Posterior vena cava (tissue), 2 donors: ENCODE data around the gene ESRRA. TPM values are rescaled to one million over a fixed set of nuclear protein-coding genes. Genes with fewer than 3 reads are reported as not detected.

ENCODE experiments used
- DNase-seq: peaks from one replicate; pipeline ENCODE4 v3.0.0-alpha.2; 2020; ENCODE audit warnings: low spot score
- intact Hi-C, 2 donors: fragments of 100-400 bp; cut with DNase I; formaldehyde crosslinking; loops; one replicate each; pipeline versions ENCODE4 v1.14.1 to v1.14.2; 2022 to 2023
- total RNA-seq, 2 donors: library from RNA; stranded (reverse); fragmentation: NEBNext Ultra II Directional; extraction: Animal tissue kit (Norgen Biotek cat#: 25700); gene quantifications; one replicate each; pipeline ENCODE4 v1.2.1, GENCODE V29; 2021
- donor health status: DM: yes; HTN: yes; CAD: no.
- donor health status: DM: yes; HTN: yes; CAD: no.

Gene ESRRA
- total RNA-seq, 2 donors from 2014 or later: 33.5 to 41.2 TPM

- DNase-seq: peak; percentile 90
- intact Hi-C loops: no loop called here
These were observed 36.3 kb upstream of the ESRRA start for GRCh38 chr11:64268893-64269539.

- intact Hi-C loops: no loop called here
- DNase-seq: peak; percentile 99
These were observed 35.6 kb upstream of the ESRRA start for GRCh38 chr11:64269540-64270220.

DNA sequence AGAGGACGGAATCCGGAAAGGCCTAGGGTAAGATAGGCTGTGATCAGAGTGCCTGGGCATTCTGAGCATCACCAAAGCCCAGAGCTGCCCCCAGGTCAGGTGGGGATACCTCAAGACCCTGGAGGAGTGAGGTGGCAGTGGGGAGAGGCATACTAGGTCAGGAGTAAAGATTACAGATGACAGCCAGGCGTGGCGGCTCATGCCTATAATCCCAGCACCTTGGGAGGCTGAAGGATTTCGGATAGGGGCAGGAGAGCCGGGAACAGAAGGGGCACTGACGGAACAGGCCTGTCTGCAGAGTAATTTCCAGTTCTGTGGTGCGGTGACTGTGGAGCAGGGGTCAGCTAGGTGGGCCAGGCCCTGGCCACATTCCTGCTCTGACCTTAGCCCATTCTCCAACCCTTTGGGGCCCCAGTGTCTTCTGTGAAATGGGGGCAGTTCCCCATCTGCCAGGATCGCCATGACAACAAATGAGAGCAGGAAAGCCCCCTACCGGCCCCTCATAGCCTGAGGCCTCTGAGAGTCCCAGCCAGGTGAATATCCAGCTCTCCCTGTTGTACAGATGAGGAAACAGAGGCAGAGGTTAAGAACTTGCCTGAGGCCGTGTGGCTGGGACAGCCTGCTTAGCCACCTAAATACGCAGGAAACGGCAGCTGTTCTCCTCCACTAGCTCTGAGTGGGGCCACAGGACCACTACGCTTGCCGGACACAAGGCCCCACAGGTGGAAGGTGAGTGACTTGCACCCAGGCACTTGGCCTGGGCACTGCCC is 30.1 kb upstream of the ESRRA start:
- no peak for DNase-seq

GRCh38 chr11:64275841-64276240 is 29.5 kb upstream of the ESRRA start:
- intact Hi-C loops: no loop called here
- no peak for DNase-seq

More for the DNA sequence above, 30.1 kb upstream of the ESRRA start:
- intact Hi-C loops: no loop called here

DNA sequence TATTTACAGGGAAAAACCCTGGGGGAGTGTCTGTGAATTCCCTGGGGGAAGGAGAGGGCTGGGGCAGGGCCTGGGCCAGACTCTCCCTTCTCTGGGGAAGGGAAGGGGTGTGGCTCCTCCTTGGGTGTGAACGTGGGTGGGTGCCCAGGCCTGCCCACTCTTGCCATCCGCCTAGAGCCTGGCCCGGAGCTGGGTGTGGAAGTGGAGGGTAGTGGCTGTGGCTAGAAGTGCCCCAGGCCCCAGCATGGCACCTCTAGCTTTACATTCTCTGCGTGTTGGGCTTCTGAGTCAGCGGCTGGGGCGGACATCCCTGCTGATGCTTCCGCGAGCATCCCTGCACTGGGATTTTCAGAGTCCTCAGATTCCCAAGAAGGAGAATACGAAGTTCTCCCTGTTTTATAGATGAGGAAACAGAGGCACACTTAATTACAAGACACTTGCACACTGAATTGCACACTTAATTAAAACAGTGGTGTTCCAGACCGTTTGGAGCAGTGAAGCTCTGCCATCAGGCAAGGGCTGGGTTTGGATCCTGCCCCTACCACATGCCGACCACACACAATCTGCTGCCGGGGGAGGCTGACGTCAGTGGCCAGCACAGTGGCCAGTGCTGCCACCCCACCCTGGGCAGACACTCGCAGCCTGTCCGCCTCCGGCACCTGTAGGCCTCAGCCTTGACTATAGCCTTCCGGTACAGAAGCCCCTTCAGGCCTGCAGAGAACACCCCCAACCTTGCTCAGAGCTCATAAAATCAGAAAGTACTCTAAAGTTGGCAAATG is 28.5 kb upstream of the ESRRA start:
- intact Hi-C loops: no loop called here
- DNase-seq: no peak

DNA sequence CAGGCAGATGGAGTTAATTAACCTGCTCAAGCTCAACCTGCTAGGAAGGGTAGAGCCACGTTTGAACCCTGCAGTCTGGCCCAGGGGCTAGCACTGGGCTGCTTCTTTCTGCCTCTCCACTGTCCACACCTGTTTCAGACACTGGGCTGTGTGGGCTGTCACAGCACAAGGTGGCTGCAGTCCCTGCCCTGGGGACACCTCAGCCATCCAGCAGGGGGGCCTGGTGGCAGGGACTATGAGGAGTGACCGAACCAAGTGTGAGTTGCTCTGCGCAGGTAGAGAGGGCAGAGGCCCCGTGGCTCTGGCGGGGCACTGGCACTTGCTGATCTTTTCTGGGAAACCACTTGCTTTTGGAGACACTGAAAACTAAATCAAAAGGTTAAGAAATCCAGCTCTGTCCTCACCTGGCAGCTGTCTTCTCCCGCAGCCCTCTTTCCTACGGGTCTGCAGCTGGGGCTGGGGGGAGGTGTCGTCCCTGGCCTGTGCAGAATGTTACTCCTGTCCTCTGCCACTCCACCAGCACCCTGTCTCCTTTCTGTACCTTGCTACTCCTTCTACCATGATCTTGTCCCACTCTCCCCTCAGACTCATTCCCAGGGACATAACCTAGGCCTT is 26.6 kb upstream of the ESRRA start:
- intact Hi-C loops: no loop called here
- peak; percentile 62 for DNase-seq

DNA sequence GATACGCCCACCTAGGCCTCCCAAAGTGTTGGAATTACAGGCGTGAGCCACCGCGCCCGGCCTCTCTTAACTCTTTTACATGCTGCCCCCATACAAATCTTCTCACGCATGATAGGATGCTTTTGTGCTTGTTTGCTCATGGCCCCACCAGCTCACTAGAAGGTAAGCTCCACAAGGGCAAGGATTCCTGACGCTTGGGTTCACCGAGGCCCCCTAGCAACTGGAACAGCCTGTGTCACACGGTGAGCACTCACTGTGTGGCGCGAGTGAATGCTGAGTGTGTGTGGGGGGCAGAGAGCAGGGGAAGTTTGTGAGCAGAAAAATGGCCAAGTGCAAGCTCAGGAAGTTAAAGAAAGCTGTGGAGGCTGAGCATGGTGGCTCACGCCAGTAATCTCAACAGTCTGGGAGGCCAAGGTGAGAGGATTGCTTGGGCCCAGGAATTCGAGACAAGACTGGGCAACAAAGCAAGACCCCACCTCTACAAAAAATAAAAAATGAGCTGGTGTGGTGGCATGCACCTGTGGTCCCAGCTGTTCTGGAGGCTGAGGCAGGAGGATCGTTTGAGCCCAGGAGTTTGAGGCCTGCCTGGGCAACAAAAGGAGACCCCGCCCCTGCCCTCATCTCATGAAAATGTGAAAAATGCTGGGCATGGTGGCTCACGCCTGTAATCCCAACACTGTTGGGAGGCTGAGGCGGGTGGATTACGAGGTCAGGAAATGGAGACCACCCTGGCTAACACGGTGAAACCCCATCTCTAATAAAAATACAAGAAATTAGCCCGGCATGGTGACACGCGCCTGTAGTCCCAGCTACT is 23.2 kb upstream of the ESRRA start:
- intact Hi-C loops: no loop called here
- peak; percentile 66 for DNase-seq

GRCh38 chr11:64283092-64283491 is 22.2 kb upstream of the ESRRA start:
- intact Hi-C loops: no loop called here
- no peak for DNase-seq

GRCh38 chr11:64284048-64284961 is 21.0 kb upstream of the ESRRA start, which contains the start of gene BAD:
Gene BAD (minus strand): TSS chr11:64284665. CDS start chr11:64284368, 297 bp downstream.
- intact Hi-C loops: no loop called here
- peak; percentile 98 for DNase-seq

DNA sequence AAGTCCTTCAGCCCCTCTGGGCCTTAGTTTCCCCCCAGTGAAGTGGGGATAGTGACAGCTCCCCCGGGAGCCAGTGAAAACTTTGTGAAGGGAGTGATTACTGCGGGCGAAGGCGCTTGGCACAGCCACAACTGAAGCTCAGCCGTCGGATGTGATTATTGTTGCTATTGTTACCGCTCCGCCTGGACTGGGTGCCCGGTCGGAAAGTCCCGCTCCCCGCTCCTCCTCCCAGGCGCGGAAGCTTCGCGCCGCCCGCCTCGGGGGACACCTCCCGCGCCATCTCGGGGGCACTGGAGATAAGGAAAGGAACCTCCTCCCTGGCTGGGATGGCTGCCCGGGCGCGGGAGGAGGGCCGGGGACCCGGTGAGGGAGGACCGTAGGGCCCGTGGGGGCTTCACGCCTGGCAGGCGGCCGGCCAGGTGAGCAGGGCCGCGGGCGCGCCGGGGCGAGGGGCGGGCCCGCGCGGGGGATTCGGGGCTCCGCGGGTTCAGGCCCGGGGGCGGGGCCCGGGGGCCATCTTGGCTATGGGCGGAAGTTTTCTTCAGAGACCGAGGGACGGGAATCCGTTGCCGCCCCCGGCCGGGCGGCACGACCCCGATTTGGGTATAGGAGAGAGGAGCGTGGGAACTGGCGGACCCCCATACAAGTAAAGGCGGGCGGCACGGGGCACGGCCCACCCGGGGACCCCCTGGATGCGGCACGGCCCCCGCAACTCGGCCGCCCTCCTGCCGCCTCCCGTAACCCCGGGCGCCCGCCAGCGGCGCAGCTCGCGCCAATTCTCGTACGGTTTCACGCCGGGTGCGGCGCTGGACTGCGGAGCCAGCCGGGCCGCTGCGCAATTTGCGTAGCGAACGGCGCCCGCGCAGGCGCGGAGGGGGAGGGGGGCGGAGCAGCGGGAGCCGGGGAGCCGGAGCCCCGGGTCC is 20.1 kb upstream of the ESRRA start, which contains the start of gene GPR137:
TSS of gene GPR137 (plus strand) at position 887 of the 923 bp plus-strand sequence. CDS start 677 bp downstream, outside the sequence.
- DNase-seq: peak; percentile 96
- intact Hi-C loops: no loop called here

- intact Hi-C loops: no loop called here
- peak; percentile 75 for DNase-seq
These were observed 19.2 kb upstream of the ESRRA start for GRCh38 chr11:64285885-64286800.

GRCh38 chr11:64286801-64287159 is 18.5 kb upstream of the ESRRA start:
- DNase-seq: no peak
- intact Hi-C loops: no loop called here

GRCh38 chr11:64287676-64288352 is 17.5 kb upstream of the ESRRA start:
- DNase-seq: peak; percentile 79
- intact Hi-C loops: no loop called here

DNA sequence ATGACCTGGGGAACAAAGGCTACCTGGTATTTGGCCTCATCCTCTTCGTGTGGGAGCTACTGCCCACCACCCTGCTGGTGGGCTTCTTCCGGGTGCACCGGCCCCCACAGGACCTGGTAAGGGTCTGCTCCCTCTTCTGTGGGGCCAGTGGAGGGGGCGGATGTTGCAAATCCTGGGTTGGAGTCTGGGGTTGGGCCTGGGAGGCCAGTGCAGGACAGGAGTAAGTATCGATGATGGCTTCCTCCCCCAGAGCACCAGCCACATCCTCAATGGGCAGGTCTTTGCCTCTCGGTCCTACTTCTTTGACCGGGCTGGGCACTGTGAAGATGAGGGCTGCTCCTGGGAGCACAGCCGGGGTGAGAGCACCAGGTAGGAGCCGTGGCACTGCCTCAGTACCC is 17.0 kb upstream of the ESRRA start:
- peak; percentile 46 for DNase-seq
- intact Hi-C loops: no loop called here
